Measurements from ENCODE around the gene RFX3.

RFX3 gene

GRCh38 chr9:3263698-3264097 lies 262.1 kb downstream of the RFX3 start:
- no peak overlapping the region for H4K91ac ChIP-seq (ENCODE audit: low read depth, low read length, poor library complexity)
- no peak overlapping the region for H4K8ac ChIP-seq (ENCODE audit: low read depth, low read length)
- H2BK120ac ChIP-seq (ENCODE audit: low read depth, low read length) = no peak overlapping the region
- H3K27me3 ChIP-seq (ENCODE audit: control insufficient read depth in 3 of 3, insufficient read depth in 3 of 3, low read depth in 1 of 3, low read length in 3 of 3) = no peaks in the 10 kb centered on the region
- H3K79me1 ChIP-seq (ENCODE audit: low read depth, low read length) = no peaks in the 10 kb centered on the region
- no peak overlapping the region for H3K27ac ChIP-seq (replicated peaks; ENCODE audit: low read length)
- no peak overlapping the region for H2AK5ac ChIP-seq (ENCODE audit: low read depth, low read length)
- H2AFZ ChIP-seq (ENCODE audit: low read length) = no peak overlapping the region
- DNase-seq (ENCODE audit: low spot score) = no peak
- H2BK5ac ChIP-seq (ENCODE audit: low read length) = no peak overlapping the region
- no peak overlapping the region for H2BK15ac ChIP-seq (ENCODE audit: low read length)
- H3K36me3 ChIP-seq (replicated peaks in 1 of 2; ENCODE audit: control insufficient read depth in 2 of 2, insufficient read depth in 2 of 2, low read length in 2 of 2) = peaks cover 7 to 87% of the 10 kb centered on the region in 2 donors
- no peak overlapping the region for H3K4me3 ChIP-seq (ENCODE audit: low read length in 2 of 2)
- H2BK12ac ChIP-seq (ENCODE audit: low read length) = no peak overlapping the region
- WGBS, 2 donors (ENCODE audit: extremely low coverage in 2 of 2, insufficient read length in 2 of 2, insufficient replicate concordance in 1 of 2) = no CpG with 5 or more reads among the region's 3 CpGs
- H3K4me2 ChIP-seq (ENCODE audit: insufficient read depth, low read length, poor library complexity, severe bottlenecking) = no peak overlapping the region
- H3K4ac ChIP-seq (ENCODE audit: low read length) = no peak overlapping the region
- no peak overlapping the region for H3K18ac ChIP-seq (ENCODE audit: low read length)
- peaks cover 0 to 2% of the 10 kb centered on the region in 2 donors for H3K4me1 ChIP-seq (ENCODE audit: control insufficient read depth in 2 of 2, insufficient read depth in 1 of 2, low read depth in 1 of 2, low read length in 2 of 2)
- H3K23ac ChIP-seq (ENCODE audit: low read depth, low read length, poor library complexity) = no peak overlapping the region
- no peak overlapping the region for H3K14ac ChIP-seq (ENCODE audit: low read length)
- H3K9me3 ChIP-seq (replicated peaks in 1 of 2; ENCODE audit: control insufficient read depth in 2 of 2, insufficient read depth in 1 of 2, low read depth in 1 of 2, low read length in 2 of 2) = no peaks in the 10 kb centered on the region
- no peak overlapping the region for H3K9ac ChIP-seq (ENCODE audit: low read depth, low read length, poor library complexity)

DNA sequence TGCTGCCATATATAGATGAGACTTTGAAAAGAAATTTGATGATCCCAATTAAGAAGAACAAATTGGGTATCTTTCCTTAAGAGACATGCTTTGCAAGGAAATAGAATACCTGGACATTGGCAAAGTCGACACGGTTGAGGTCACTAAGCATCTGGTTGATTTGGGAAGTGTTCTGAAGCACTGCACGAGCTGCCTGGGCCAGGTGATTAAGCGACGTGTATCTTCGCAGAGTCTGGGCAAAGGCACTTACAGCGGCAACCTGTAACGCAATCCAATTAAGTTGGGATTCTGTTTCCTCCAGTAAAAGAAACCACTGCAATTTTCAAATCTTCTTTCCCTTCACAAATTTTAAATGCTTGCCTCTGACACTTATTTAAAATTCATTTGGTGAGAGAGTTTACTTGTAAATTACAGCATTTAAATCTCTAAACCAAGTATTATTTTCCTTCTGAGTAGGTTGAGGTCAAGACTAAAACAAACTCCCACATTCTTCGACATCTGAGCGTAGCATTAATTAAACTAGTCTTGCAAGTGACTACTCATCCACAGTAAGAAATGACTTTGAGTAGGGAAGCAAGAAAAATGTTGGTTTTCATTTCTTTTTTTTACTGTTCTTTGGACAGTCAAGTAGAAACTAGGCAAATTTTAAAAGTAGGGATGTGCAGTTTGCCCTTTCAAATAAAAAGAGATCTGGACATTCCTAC lies 262.8 kb downstream of the RFX3 start:
- H2AFZ ChIP-seq (ENCODE audit: low read length) = no peak overlapping the region
- H2BK120ac ChIP-seq (ENCODE audit: low read depth, low read length) = no peak overlapping the region
- H3K27me3 ChIP-seq (ENCODE audit: control insufficient read depth in 3 of 3, insufficient read depth in 3 of 3, low read depth in 1 of 3, low read length in 3 of 3) = no peaks in the 10 kb centered on the region
- no peak overlapping the region for H4K8ac ChIP-seq (ENCODE audit: low read depth, low read length)
- H3K4me3 ChIP-seq (ENCODE audit: low read length in 2 of 2) = no peak overlapping the region
- H3K23ac ChIP-seq (ENCODE audit: low read depth, low read length, poor library complexity) = no peak overlapping the region
- H2BK15ac ChIP-seq (ENCODE audit: low read length) = no peak overlapping the region
- no peak overlapping the region for H3K18ac ChIP-seq (ENCODE audit: low read length)
- DNase-seq (ENCODE audit: low spot score) = no peak
- no peak overlapping the region for H3K14ac ChIP-seq (ENCODE audit: low read length)
- H4K91ac ChIP-seq (ENCODE audit: low read depth, low read length, poor library complexity) = no peak overlapping the region
- H2AK5ac ChIP-seq (ENCODE audit: low read depth, low read length) = no peak overlapping the region
- no CpG with 5 or more reads among the region's 10 CpGs for WGBS, 2 donors (ENCODE audit: extremely low coverage in 2 of 2, insufficient read length in 2 of 2, insufficient replicate concordance in 1 of 2)
- no peak overlapping the region for H3K4me2 ChIP-seq (ENCODE audit: insufficient read depth, low read length, poor library complexity, severe bottlenecking)
- no peaks in the 10 kb centered on the region for H3K9me3 ChIP-seq (replicated peaks in 1 of 2; ENCODE audit: control insufficient read depth in 2 of 2, insufficient read depth in 1 of 2, low read depth in 1 of 2, low read length in 2 of 2)
- H3K4ac ChIP-seq (ENCODE audit: low read length) = no peak overlapping the region
- H3K27ac ChIP-seq (replicated peaks; ENCODE audit: low read length) = no peak overlapping the region
- peaks cover 0 to 2% of the 10 kb centered on the region in 2 donors for H3K4me1 ChIP-seq (ENCODE audit: control insufficient read depth in 2 of 2, insufficient read depth in 1 of 2, low read depth in 1 of 2, low read length in 2 of 2)
- H3K79me1 ChIP-seq (ENCODE audit: low read depth, low read length) = no peaks in the 10 kb centered on the region
- H2BK12ac ChIP-seq (ENCODE audit: low read length) = no peak overlapping the region
- peaks cover 7 to 86% of the 10 kb centered on the region in 2 donors for H3K36me3 ChIP-seq (replicated peaks in 1 of 2; ENCODE audit: control insufficient read depth in 2 of 2, insufficient read depth in 2 of 2, low read length in 2 of 2)
- no peak overlapping the region for H3K9ac ChIP-seq (ENCODE audit: low read depth, low read length, poor library complexity)
- no peak overlapping the region for H2BK5ac ChIP-seq (ENCODE audit: low read length)

DNA sequence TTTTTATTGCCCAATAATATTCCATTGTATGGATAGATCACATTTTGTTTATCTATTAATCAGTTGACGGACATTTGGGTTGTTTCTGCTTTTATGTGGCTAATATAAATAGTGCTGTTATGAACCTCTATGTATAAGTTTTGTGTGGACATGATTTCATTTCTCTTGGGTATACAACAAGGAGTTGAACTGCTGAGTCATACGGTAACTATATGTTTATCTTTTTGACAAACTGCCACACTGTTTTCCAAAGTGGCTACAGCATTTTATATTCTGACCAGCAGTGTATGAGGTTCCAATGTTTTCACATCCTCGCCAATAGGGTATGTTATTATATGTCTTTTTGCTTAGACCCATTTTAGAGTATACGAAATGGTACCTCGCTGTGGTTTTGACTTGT lies 264.3 kb downstream of the RFX3 start:
- Histone ChIP-seq H3K4me3 (ENCODE audit: low read length in 2 of 2) (no peak overlapping the region), H2BK12ac (ENCODE audit: low read length) (no peak overlapping the region), H3K18ac (ENCODE audit: low read length) (no peak overlapping the region), H3K36me3 (replicated peaks in 1 of 2; ENCODE audit: control insufficient read depth in 2 of 2, insufficient read depth in 2 of 2, low read length in 2 of 2) (peaks cover 10 to 86% of the 10 kb centered on the region in 2 donors), H3K4me1 (ENCODE audit: control insufficient read depth in 2 of 2, insufficient read depth in 1 of 2, low read depth in 1 of 2, low read length in 2 of 2) (peaks cover 0 to 2% of the 10 kb centered on the region in 2 donors), H3K23ac (ENCODE audit: low read depth, low read length, poor library complexity) (no peak overlapping the region), H3K27ac (replicated peaks; ENCODE audit: low read length) (no peak overlapping the region), H3K4ac (ENCODE audit: low read length) (no peak overlapping the region), H4K91ac (ENCODE audit: low read depth, low read length, poor library complexity) (no peak overlapping the region), H2BK120ac (ENCODE audit: low read depth, low read length) (no peak overlapping the region), H3K9me3 (replicated peaks in 1 of 2; ENCODE audit: control insufficient read depth in 2 of 2, insufficient read depth in 1 of 2, low read depth in 1 of 2, low read length in 2 of 2) (no peaks in the 10 kb centered on the region), H2AK5ac (ENCODE audit: low read depth, low read length) (no peak overlapping the region), H3K4me2 (ENCODE audit: insufficient read depth, low read length, poor library complexity, severe bottlenecking) (no peak overlapping the region), H4K8ac (ENCODE audit: low read depth, low read length) (no peak overlapping the region), H3K9ac (ENCODE audit: low read depth, low read length, poor library complexity) (no peak overlapping the region), H3K79me1 (ENCODE audit: low read depth, low read length) (no peaks in the 10 kb centered on the region), H3K27me3 (ENCODE audit: control insufficient read depth in 3 of 3, insufficient read depth in 3 of 3, low read depth in 1 of 3, low read length in 3 of 3) (no peaks in the 10 kb centered on the region), H2BK5ac (ENCODE audit: low read length) (no peak overlapping the region), H3K14ac (ENCODE audit: low read length) (no peak overlapping the region), H2BK15ac (ENCODE audit: low read length) (no peak overlapping the region), H2AFZ (ENCODE audit: low read length) (no peak overlapping the region)
- no CpG with 5 or more reads among the region's 5 CpGs for WGBS, 2 donors (ENCODE audit: extremely low coverage in 2 of 2, insufficient read length in 2 of 2, insufficient replicate concordance in 1 of 2)
- DNase-seq (ENCODE audit: low spot score) = no peak

DNA sequence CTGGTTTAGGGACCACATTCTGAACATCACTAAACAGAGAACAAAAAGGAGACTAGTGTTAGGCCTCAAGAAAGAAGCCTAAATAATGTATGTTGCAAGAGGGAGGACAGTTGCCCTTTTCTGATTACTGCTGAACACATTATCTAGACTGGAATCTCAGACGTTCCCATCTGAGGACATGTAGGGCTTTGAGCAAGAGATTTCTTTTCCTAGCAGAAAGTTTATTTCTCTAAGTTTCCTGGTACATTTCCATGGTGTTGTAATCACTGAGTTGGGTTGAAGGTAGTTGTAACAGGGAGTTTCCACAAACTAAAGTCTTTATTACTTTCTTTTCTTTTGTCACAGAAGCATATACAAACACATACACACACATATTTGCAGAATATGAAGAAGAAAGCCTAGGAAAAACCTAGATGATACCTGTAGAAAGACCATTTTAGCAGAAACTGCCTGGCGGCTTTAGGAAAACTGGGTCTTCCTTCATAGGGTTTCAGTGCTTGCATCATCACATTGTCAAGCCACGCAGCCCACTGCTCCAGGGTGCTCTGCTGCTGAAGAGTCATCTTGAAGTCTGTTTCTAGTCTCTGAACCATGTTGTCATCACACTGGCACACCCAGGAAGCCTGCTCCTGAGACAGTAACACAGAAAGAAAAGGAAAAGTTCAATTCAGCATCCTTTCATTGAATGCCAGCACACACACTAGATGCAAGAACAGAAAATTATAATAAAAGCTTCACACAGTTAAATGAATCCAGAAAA lies 269.1 kb downstream of the RFX3 start:
- no peak overlapping the region for H2BK120ac ChIP-seq (ENCODE audit: low read depth, low read length)
- WGBS, 2 donors (ENCODE audit: extremely low coverage in 2 of 2, insufficient read length in 2 of 2, insufficient replicate concordance in 1 of 2) = no CpG with 5 or more reads among the region's 3 CpGs
- H3K79me1 ChIP-seq (ENCODE audit: low read depth, low read length) = no peaks in the 10 kb centered on the region
- H3K14ac ChIP-seq (ENCODE audit: low read length) = peak overlapping the region; percentile 71
- H3K27me3 ChIP-seq (ENCODE audit: control insufficient read depth in 3 of 3, insufficient read depth in 3 of 3, low read depth in 1 of 3, low read length in 3 of 3) = no peaks in the 10 kb centered on the region
- no peak for DNase-seq (ENCODE audit: low spot score)
- no peak overlapping the region for H3K27ac ChIP-seq (replicated peaks; ENCODE audit: low read length)
- H2BK15ac ChIP-seq (ENCODE audit: low read length) = no peak overlapping the region
- no peaks in the 10 kb centered on the region for H3K9me3 ChIP-seq (replicated peaks in 1 of 2; ENCODE audit: control insufficient read depth in 2 of 2, insufficient read depth in 1 of 2, low read depth in 1 of 2, low read length in 2 of 2)
- H3K4me3 ChIP-seq (ENCODE audit: low read length in 2 of 2) = no peak overlapping the region
- H3K9ac ChIP-seq (ENCODE audit: low read depth, low read length, poor library complexity) = no peak overlapping the region
- H3K23ac ChIP-seq (ENCODE audit: low read depth, low read length, poor library complexity) = no peak overlapping the region
- no peak overlapping the region for H4K91ac ChIP-seq (ENCODE audit: low read depth, low read length, poor library complexity)
- H3K4me2 ChIP-seq (ENCODE audit: insufficient read depth, low read length, poor library complexity, severe bottlenecking) = no peak overlapping the region
- no peak overlapping the region for H2BK12ac ChIP-seq (ENCODE audit: low read length)
- no peak overlapping the region for H4K8ac ChIP-seq (ENCODE audit: low read depth, low read length)
- H3K4me1 ChIP-seq (ENCODE audit: control insufficient read depth in 2 of 2, insufficient read depth in 1 of 2, low read depth in 1 of 2, low read length in 2 of 2) = no peaks in the 10 kb centered on the region
- no peak overlapping the region for H2BK5ac ChIP-seq (ENCODE audit: low read length)
- H3K4ac ChIP-seq (ENCODE audit: low read length) = no peak overlapping the region
- H2AFZ ChIP-seq (ENCODE audit: low read length) = no peak overlapping the region
- H2AK5ac ChIP-seq (ENCODE audit: low read depth, low read length) = no peak overlapping the region
- H3K18ac ChIP-seq (ENCODE audit: low read length) = no peak overlapping the region
- peaks cover 4 to 84% of the 10 kb centered on the region in 2 donors for H3K36me3 ChIP-seq (replicated peaks in 1 of 2; ENCODE audit: control insufficient read depth in 2 of 2, insufficient read depth in 2 of 2, low read length in 2 of 2)
